DMS 273 (cell line): ENCODE results near the gene PDCL2.
A peak's percentile ranks its signal among the peaks of the same experiment; 100 is the strongest.
"Not testable (repeated sequence)": the region's sequence is repeated elsewhere in the genome, so short reads cannot be mapped to it uniquely, and the experiment has no call there.

ENCODE experiments used
- DNase-seq: peaks from one replicate; lab custom pipeline; 2025; ENCODE audit not compliant: unreplicated experiment; lab: John Stamatoyannopoulos, UW

Gene PDCL2

DNA sequence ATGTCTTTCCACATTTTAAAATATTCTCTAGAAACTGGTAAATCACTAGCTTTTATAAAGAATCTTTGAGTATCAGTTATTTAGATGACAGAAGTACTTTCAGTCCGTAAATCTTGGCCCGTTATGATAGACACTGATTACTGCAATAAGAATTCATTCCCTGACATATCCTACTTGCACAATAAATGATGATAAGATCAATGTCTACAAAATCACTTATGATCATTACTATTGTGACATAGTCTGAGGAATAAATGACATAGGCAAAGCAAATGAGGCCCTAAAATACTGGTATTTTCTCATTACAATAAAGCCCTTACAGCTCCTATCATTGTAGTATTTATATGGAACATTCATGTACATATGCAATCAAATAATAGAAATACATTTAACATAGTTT lies 6.6 kb upstream of the PDCL2 start:
- DNase-seq: no peak

DNA sequence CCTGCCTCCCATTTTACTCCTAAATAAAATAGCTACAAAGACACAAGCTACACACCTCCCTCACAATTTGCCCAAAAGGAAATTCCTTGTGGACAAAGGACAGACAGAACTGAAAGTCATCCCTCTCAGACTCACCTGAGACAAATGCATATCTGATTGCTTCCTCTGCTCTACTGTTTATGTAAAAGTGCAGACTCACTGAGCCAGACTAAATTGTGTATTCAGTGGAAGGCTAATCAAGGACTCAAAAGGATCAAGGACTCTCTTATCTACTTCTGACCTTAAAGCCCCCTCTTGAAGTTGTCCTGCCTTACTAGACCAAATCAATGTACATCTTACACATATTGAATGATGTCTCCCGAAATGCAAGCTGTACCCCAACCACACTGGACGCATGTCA lies 3.9 kb downstream of the PDCL2 start:
- no peak for DNase-seq

DNA sequence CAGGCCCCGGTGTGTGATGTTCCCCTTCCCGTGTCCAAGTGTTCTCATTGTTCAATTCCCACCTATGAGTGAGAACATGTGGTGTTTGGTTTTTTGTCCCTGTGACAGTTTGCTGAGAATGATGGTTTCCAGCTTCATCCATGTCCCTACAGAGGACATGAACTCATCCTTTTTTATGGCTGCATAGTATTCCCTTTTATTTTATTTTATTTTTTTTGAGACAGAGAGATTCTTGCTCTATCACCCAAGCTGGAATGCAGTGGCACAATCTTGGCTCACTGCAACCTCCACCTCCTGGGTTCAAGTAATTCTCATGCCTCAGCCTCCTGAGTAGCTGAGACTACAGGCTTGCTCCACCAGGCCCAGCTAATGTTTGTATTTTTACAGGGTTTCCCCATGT lies 9.3 kb downstream of the PDCL2 start:
- not testable (repeated sequence) for DNase-seq

DNA sequence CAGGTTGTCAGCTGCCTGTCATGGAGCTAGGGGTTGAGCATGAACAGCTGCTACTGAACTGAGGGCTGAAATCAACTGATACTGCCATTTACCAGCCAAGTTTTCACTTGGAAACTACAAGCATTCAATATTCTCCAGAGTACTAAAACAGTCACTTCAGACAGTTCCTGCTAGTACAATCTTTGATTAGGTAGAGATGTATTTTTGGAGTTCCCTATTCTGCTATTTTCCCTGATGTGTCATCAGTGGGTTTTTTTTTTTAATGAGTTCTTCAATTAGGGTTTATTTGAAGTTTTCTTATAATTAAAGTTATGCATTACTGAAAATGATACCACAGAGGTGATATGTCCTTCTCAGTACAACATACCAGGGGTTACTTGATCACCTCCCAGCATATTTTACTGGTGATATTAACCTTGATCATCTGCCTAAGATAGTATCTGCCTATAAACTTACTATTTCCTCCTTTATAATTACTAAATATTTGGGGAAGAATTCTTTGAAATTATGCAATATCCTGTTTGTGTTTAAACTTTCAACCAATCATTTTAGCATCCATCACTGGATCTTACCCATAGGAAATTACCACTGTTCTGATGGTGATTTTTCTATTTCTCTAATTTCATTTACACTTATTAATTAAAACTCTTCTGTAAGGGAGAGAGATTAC lies 13.6 kb downstream of the PDCL2 start:
- DNase-seq: peak; percentile 1

DNA sequence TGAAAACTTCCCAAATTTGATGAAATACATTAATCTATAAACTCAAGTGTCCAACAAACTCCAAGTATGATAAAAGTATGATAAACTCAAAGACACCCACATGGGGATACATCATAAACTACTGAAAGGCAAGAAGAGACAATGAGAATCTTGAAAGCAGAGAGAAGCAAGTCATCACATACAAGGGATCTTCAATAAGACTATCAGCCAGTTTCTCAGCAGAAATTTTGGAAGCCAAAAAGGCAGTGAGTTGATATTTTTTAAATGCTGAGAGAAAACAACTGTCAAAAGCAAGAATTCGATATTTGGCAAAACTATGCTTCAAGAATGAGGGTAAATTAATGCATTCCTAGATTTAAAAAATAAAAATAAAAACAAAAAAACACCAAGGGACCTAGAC lies 16.5 kb downstream of the PDCL2 start:
- no peak for DNase-seq

DNA sequence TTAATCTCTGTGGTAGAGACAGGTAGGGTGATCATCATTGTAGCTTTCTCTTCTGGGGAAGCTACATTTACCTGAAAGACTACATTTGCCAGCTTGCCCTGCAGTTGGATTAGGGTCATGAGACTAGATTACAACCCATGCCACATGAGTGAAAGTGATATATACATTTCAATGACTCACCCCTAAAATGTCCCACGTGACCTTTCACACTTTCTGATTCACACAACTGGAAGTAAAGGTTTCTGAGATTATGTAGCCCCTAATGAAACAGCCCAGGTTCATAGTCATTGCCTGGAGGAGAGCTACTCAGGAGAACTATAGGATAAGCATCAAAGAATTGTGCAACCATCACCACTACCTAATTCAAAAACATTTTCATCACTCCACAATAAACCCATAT lies 17.8 kb downstream of the PDCL2 start:
- no peak for DNase-seq

DNA sequence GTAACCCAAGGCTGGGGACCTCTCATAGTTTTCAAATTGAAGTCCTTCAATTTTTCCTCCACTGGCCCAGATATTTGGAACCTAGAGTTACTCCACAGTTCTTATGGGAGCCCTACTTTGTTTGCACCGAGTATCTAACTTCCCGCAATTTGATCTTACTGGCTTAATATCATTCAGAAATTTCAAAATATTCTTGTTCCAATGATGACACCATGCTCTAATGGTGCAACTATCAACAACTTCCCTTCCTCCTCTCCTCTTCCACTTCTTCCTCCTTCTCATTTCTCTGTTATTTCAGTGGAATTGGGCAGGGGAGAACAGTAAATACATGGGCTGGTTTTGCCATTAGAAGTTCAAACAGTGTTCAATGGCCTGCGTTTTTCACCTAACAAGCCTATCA lies 20.2 kb downstream of the PDCL2 start:
- DNase-seq: no peak

DNA sequence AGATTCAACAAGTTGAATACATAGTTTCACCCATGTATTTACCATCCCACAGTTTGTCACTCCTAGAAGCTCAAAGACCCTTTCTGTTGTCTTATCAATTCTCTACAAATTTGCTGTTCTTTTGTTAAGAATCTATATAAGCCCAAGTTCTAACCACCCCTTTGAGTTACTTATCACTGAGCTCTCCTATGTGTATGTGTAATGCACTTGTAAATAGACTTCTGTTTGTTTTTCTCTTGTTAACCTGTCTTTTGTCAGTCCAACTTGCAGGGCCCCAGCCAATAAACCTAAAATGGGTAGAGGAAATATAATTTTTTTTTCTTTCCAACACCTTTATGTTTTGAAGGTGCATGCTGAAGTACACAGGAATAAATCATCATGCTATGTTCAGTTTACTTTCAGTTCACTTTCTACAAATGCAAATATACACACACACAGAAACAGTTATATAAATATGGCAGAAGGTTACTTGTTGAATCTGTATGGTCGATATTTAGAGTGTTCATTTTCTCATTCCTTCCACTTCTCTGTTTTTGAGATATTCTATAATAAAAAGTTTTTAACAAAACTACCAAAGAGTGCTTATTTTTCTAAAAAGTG lies 23.0 kb downstream of the PDCL2 start:
- DNase-seq: no peak

DNA sequence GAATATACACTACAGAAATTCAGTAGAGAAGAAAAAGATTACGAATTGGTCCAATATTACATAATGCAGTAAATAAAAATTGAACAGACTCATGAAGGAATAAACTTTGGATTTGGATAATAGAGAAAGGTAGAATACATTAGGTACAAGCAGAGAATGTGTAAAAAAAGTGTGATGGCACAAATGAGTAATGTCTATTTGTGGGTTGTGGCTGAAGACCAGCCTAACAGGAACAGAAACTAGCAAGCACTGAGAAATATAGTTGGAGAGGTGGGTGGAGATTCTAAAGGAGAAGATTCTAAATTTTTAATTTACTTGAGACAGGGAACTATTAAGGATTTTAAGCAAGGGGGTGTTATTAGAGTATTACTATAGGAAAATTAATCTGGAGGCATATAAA lies 30.2 kb downstream of the PDCL2 start:
- no peak for DNase-seq

DNA sequence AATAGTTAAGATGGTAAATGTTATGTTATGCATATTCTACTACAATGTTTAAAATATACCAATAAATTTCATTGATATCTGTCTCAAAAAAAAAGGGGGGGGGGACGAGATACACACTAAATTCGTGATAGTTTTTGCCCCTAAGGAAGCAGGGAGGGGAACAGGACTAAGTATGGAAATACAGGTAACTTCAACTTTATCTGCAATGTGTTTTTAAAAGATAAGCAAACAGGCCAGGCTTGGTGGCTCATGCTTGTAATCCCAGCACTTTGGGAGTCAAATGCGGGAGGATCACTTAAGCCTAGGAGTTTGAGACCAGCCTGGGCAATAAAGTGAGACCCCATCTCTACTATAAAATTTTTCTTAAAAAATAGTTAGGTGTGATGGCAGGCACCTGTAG lies 31.9 kb downstream of the PDCL2 start:
- DNase-seq: no peak

DNA sequence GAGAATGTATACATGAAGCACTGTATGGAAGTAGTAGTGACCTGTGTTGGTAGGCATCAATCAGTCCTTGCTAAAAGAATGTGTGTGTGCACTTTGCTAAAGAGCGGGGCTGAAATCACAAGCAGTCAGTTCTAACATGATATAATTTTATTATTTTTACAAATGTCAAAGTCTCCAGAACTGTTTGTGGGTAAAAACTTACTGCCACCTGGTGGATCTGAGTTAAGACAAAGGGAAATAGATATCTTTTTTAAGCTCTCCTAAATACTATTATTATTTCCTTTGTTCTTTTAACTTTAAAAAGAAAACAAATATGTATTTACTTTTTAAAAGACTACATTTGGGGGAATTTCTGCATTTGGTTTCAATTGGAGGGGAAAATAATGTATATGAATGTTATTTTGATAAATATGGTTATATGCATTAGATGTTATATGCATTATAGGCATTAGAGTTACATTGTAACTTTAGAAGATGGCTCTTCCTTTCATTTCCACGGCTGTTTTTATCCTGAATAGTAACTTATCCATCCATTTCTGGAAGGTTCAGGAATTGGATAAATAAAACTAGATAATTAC lies 37.5 kb downstream of the PDCL2 start:
- peak; percentile 11 for DNase-seq

DNA sequence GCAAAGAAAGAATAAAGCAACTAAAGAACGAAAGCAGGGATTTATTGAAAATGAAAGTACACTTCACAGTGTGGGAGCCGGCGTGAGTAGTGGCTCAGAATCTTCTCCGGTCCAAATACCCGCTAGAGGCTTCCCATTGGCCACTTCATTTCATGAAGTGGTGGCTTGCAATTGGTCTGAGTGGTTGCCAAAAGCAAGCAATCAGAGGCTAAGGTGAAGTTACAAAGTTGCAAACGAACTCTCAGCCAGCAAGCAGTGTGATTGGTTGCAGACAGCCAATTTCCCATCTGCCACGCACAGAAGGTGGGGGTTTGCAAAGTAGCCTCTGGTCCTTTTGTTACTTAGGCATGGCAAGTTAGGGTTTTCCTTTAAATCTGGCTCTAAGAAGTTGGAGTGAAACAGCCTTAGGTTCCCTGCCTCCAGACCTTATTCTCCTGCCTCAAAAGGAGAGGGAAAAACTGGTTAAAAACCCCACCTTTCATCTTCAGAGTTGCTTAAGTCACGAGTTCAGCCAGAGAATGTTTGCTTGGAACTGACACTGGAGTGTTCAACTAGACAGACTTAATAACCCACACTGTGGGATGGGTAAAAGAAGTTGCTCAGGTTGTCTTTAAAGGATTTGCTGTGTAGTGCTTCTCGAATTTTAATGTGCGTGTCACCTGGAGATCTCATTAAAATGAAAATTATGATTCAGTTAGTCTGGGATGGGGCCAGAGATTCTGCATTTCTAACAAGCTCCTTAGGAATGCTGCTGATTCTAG lies 38.4 kb downstream of the PDCL2 start:
- DNase-seq: peak; percentile 61

DNA sequence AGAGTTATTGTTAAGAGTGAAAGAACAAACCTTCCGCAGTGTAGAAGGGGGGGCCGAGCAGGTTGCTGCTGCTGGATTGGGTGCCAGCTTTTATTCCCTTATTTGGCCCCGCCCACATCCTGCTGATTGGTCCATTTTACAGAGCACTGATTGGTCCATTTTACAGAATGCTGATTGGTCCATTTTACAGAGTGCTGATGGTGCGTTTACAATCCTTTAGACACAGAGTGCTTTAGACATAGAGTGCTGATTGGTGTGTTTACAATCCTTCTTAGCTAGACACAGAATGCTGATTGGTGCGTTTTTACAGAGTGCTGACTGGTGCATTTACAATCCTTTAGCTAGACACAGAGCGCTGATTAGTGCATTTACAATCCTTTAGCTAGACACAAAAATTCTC lies 40.1 kb downstream of the PDCL2 start:
- DNase-seq: not testable (repeated sequence)

DNA sequence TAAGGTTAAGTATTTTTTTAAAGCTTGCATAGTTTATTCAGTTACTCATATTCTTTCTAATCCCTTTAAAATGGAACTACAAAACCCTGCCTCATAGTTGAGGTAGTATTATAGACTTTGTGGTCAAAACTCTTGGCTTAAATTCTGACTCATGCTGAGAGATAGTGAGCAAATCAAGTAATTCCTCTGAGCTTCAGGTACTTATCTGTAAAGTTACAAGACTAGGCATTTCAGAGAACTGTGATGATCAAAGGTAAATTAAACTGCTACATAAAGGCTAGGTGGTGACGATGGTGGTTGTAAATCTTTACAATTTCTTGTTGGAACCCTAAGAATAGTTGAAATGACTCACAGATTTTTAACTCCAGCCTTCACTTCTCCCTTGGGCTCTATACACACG lies 42.2 kb downstream of the PDCL2 start:
- no peak for DNase-seq

DNA sequence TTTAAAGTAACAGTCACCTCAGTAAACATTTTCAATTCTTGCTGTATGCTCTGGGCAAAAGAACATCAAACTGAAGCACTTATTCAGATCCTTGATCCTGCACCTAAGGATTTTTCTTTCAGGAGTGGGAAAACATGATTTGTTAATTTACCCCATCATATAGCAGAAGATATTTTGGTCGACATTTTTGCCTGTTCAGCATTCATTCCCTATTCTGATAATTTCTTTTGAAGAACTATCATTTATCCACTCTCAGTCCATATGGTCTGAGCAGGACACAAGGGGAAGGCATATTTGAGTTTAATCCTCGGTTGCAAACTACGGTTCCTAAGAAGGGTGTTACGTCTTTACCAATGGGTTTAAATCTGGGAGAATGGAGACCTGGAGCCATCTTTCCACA lies 44.1 kb downstream of the PDCL2 start:
- DNase-seq: no peak

DNA sequence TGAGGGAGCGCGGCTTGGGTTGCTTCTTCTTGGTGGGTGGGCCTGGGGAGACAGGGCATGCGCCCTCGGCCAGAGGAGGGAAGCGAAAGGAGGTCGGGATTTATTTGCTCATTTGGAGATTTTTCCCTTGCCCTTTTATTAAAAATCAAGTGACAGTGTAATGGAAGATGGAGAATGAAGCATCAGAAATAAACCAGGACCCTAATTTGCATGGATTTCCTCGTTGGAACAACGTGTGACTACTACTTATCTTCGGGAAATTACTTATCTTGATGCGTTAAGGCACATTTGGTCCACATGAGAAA lies 44.6 kb downstream of the PDCL2 start:
- no peak for DNase-seq

DNA sequence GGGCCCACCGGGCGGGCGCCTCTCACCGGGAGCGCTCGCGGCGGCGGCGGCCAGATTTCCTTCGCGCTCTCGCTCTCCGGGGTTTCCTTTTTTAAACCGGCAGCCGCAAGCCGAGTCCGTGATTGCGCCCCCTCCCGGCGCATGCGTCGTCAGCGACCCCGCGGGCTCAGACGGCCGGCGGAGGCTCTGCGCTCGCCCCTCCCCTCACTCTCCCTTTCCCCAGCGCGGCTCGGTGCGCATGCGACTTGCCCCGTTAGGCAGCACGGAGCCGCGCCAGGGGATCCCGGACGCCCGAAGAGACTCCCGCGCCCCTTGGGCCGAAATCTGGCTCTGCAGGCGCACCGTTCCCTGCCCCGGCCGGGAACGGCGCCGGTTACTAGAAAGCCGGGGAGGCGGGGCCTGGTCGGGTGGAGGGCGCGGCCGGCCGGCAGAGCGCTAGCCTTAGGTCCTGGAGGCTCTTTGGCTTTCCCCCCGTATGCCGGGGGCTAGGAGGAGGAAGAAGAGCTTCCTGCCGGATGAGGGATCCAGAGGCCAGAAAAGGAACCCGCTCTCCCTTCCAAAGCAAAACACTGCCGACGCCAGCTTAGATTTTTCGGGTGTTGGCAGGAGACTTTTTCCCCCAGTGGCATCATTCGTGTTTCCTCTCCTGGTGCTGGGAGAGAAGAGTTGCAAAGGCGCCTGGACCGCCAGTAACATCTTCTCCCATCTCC lies 45.1 kb downstream of the PDCL2 start, which contains the start of gene CLOCK:
CLOCK (minus strand) TSS at position 154 of the 710 bp plus-strand sequence. CDS start 64,124 bp downstream, outside the sequence.
- DNase-seq: peak; percentile 94

DNA sequence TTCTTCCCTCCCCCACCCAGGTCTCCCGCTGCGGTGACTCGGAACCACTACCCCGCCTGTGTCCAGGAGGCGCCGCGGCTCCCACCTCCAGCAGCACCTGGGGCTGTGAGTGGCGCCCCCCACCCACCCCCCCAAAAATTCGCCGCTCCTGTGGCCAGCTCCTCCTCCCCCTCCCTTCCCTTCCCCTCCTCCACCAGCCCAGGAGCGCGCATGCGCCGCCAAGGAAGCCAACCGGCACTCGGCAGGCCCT lies 45.6 kb downstream of the PDCL2 start:
- no peak for DNase-seq

DNA sequence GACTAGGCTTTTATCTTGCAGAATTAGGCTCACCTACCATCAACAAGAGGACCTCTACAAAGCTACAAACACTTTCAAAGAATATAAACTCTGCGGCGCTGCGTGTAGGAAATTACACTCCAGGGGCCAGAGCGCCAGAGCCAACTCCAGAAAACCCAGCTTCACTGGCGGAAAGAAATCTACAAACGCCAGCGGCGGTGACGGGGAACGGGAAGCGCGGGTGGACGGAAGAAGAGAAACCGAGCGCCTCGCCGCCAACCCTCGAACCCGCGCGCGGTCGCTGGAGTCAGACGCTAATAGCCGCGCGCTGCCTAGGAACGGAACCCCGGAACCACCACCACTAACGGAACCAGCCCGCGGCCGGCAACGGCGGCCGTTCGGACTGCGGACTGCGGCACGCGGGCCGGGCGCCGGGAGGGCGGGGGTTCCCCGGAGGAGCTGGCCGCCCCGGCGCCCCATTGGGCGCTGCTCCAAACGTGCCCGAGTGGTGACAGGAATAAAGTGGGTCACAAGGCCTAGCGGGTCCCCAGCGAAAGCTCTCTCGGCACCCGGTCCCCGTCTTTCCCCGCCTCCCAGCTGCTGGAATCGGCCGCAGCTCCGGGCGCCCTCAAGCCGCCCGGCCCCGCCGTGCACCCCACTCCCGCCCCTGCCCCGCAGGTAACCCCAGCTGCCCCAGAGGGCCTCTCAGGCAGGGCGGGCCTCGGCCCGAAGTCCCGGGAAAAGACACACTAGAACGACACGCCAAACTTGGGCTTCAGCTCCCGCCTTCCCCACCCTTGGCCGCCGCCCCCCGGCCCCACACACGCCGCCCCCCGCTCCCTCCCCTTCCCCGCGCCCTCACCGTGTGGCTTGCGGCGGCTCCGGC lies 46.2 kb downstream of the PDCL2 start:
- peak; percentile 87 for DNase-seq

DNA sequence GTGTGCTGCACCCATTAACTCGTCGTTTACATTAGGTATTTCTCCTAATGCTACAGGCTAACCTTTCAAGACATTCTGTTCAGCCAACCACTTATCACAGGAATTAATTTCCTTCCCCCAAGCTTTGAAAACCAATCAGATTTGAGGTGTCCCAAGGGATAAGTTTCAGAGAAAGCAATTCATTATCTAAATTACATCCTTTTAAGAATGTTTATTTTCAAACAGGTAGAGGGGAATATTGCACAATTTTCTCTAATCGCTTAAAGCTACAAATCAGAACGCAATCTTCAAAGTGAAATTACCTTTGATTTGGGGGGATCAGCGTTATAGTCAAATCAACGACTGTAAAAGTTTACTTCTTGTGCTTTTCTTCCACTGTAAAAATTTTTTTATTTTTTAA lies 46.9 kb downstream of the PDCL2 start:
- DNase-seq: peak; percentile 40

DNA sequence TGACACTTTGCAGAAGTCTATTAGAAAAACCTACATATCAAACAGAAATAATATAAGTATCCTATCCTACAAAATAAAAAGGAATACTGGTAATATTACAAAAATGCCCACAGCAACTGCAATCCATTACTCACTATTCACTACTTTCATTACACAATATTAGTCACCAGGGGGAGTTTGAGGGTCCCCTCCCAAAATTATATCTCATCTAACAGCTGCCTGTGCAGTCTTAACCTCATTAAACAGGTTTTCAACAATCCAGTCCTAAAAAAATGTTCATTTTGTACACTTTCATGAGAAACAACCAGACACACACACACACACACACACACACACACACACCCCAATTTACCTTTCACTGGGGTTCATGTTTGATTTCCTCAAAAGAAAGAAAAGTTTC lies 48.2 kb downstream of the PDCL2 start:
- peak; percentile 39 for DNase-seq
